ENCODE data around the gene ATP2B2. TPM values are rescaled to one million over a fixed set of nuclear protein-coding genes. Genes with fewer than 3 reads are reported as not detected.
A peak's percentile ranks its signal among the peaks of the same experiment; 100 is the strongest.

The ATP2B2 gene
- total and polyA plus RNA-seq, 9 of the 15 experiments (the other 6 are each of a cell fraction or from before 2014, with no cell fraction given): 0.06 TPM; not detected in 8

DNA sequence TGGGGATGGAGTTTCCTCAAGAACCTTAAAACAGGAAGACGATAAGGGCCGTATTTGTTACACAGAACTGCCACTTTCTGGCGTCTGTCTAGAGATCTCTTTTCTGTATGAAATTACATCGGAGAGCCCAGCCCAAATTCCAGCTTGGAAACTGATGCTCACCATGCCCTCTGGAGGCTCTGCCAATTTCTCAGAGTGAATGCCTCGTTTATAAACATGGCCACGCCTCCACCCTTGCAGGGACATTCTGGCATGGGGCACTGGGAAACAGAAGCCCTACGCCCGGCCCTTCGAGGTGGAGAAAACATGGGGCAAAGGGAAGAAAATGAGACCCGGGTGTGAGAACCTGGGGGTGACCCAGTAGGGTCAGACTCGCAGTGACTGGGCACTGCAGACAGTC is 131.1 kb downstream of the ATP2B2 start:
- no peaks in the 10 kb centered on the region for H3K36me3 ChIP-seq (ENCODE audit: control insufficient read depth, insufficient read depth, low read length)
- H3K27me3 ChIP-seq (ENCODE audit: control insufficient read depth in 2 of 2, insufficient read depth in 2 of 2, low read length in 2 of 2): peaks cover 35 to 50% of the 10 kb centered on the region in 2 experiments; a peak in 4 of 5 replicates
- H3K79me2 ChIP-seq (ENCODE audit: control insufficient read depth, insufficient read depth, low read length): no peaks in the 10 kb centered on the region
- in situ Hi-C loops (cut with MboI): no loop called here
- peaks cover 3% of the 10 kb centered on the region; the same call in 1 of the 2 replicates for H4K20me1 ChIP-seq (replicated peaks; ENCODE audit: control insufficient read depth, insufficient read depth, low read length)
- BruUV-seq (replicated peaks): no TSS peak
- DNase-seq (ENCODE audit: extremely low read depth in 1 of 4, low spot score in 3 of 4) (no peak), FAIRE-seq (no peak), ATAC-seq (no peak)
- H3K4me1 ChIP-seq (replicated peaks in 1 of 2; ENCODE audit: control insufficient read depth in 2 of 2, insufficient read depth in 2 of 2, low read length in 2 of 2): peaks cover 10 to 11% of the 10 kb centered on the region in 2 experiments; a peak in 4 of 5 replicates
- intact Hi-C loops (cut with micrococcal nuclease): no loop called here
- H3K4me3 ChIP-seq: no peak overlapping the region
- no peak overlapping the region; the same call in 1 of the 2 replicates for H2AFZ ChIP-seq (ENCODE audit: low read depth, low read length)
- TF ChIP-seq, protein P1, sequence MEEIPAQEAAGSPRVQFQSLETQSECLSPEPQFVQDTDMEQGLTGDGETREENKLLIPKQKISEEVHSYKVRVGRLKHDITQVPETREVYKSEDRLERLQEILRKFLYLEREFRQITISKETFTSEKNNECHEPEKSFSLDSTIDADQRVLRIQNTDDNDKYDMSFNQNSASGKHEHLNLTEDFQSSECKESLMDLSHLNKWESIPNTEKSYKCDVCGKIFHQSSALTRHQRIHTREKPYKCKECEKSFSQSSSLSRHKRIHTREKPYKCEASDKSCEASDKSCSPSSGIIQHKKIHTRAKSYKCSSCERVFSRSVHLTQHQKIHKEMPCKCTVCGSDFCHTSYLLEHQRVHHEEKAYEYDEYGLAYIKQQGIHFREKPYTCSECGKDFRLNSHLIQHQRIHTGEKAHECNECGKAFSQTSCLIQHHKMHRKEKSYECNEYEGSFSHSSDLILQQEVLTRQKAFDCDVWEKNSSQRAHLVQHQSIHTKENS (CRISPR knock-in tag; IDR thresholded peaks at IDR 0.05): no peak
- TF ChIP-seq TARDBP (IDR thresholded peaks at IDR 0.05) (no peak), SMAD2 (IDR thresholded peaks at IDR 0.05; ENCODE audit: low read depth, low read length) (no peak), FIP1L1 (IDR thresholded peaks at IDR 0.05; ENCODE audit: low read depth, low read length, poor library complexity, severe bottlenecking) (no peak), ZNF384 (IDR thresholded peaks at IDR 0.05; ENCODE audit: low read depth, low read length) (no peak), ZNF3 (CRISPR knock-in tag; IDR thresholded peaks at IDR 0.05) (no peak), ZKSCAN3 (CRISPR knock-in tag; IDR thresholded peaks at IDR 0.05) (no peak), ETV6 (IDR thresholded peaks at IDR 0.05; ENCODE audit: borderline replicate concordance in 1 of 2, low read depth in 2 of 2, low read length in 1 of 2) (no peak), ETV6 (CRISPR knock-in tag; IDR thresholded peaks at IDR 0.05; ENCODE audit: borderline replicate concordance) (no peak), PPARD (CRISPR knock-in tag; IDR thresholded peaks at IDR 0.05) (no peak), TEAD2 (tag; IDR thresholded peaks at IDR 0.05) (no peak), RFX5 (IDR thresholded peaks at IDR 0.05; ENCODE audit: low read depth, low read length) (no peak), NCOA1 (IDR thresholded peaks at IDR 0.05; ENCODE audit: low read depth) (no peak), ZNF239 (CRISPR knock-in tag; IDR thresholded peaks at IDR 0.05) (no peak), ZNF586 (CRISPR knock-in tag; conservative IDR thresholded peaks at IDR 0.05) (no peak), ZNF263 (CRISPR knock-in tag; IDR thresholded peaks at IDR 0.05; ENCODE audit: borderline replicate concordance) (no peak)
- TF ChIP-seq, protein P2, sequence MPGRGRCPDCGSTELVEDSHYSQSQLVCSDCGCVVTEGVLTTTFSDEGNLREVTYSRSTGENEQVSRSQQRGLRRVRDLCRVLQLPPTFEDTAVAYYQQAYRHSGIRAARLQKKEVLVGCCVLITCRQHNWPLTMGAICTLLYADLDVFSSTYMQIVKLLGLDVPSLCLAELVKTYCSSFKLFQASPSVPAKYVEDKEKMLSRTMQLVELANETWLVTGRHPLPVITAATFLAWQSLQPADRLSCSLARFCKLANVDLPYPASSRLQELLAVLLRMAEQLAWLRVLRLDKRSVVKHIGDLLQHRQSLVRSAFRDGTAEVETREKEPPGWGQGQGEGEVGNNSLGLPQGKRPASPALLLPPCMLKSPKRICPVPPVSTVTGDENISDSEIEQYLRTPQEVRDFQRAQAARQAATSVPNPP (IDR thresholded peaks at IDR 0.05; ENCODE audit: borderline replicate concordance, insufficient read depth, insufficient read length): no peak
- TF ChIP-seq, protein P3, sequence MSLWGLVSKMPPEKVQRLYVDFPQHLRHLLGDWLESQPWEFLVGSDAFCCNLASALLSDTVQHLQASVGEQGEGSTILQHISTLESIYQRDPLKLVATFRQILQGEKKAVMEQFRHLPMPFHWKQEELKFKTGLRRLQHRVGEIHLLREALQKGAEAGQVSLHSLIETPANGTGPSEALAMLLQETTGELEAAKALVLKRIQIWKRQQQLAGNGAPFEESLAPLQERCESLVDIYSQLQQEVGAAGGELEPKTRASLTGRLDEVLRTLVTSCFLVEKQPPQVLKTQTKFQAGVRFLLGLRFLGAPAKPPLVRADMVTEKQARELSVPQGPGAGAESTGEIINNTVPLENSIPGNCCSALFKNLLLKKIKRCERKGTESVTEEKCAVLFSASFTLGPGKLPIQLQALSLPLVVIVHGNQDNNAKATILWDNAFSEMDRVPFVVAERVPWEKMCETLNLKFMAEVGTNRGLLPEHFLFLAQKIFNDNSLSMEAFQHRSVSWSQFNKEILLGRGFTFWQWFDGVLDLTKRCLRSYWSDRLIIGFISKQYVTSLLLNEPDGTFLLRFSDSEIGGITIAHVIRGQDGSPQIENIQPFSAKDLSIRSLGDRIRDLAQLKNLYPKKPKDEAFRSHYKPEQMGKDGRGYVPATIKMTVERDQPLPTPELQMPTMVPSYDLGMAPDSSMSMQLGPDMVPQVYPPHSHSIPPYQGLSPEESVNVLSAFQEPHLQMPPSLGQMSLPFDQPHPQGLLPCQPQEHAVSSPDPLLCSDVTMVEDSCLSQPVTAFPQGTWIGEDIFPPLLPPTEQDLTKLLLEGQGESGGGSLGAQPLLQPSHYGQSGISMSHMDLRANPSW (CRISPR knock-in tag; IDR thresholded peaks at IDR 0.05): no peak
- TF ChIP-seq, protein P4, sequence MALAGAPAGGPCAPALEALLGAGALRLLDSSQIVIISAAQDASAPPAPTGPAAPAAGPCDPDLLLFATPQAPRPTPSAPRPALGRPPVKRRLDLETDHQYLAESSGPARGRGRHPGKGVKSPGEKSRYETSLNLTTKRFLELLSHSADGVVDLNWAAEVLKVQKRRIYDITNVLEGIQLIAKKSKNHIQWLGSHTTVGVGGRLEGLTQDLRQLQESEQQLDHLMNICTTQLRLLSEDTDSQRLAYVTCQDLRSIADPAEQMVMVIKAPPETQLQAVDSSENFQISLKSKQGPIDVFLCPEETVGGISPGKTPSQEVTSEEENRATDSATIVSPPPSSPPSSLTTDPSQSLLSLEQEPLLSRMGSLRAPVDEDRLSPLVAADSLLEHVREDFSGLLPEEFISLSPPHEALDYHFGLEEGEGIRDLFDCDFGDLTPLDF (CRISPR knock-in tag; IDR thresholded peaks at IDR 0.05): no peak
- no peaks in the 10 kb centered on the region for H3K9me3 ChIP-seq (replicated peaks; ENCODE audit: control insufficient read depth, insufficient read depth, low read depth, low read length)
- H3K9me1 ChIP-seq (ENCODE audit: control insufficient read depth, insufficient read depth, low read length): no peaks in the 10 kb centered on the region
- 27% methylated on average over 11 of the region's 11 CpGs for WGBS (ENCODE audit: insufficient coverage, low coverage, missing lambda C conversion rate)
- ChIA-PET CTCF (ENCODE audit: low intra/inter-chr PET ratio) (no interaction called here), POLR2A (interaction anchor here (0.6 kb wide), 1 partner anchor 52 kb away, joined by 3 read pairs; no protein-coding TSS in a partner anchor)
- no peak overlapping the region for H3K4me2 ChIP-seq (ENCODE audit: insufficient read depth, low read length)
- peak overlapping the region in 1 of 2 experiments; percentile 13; a peak in 1 of 4 replicates for H3K9ac ChIP-seq (ENCODE audit: insufficient read depth in 1 of 2, low read depth in 2 of 2, low read length in 2 of 2)
- H3K27ac ChIP-seq (ENCODE audit: extremely low read depth, low read depth, low read length): no peak overlapping the region
